SK-N-SH (cell line): Measurements from ENCODE around the gene BCL2A1. TPM values are rescaled to one million over a fixed set of nuclear protein-coding genes. Genes with fewer than 3 reads are reported as not detected.

Experiments
- CTCF ChIA-PET: fragments of 300-600, 350-600 bp; formaldehyde crosslinking; extraction: SDS; loops from one replicate; lab custom pipeline; 2021; lab: Yijun Ruan, JAX
- POLR2A ChIA-PET: fragments of 350-600 bp; sonication (Branson Sonifier 250); formaldehyde crosslinking; extraction: SDS; loops from one replicate; lab custom pipeline; 2020; ENCODE audit warnings: antibody characterized with exemption, inconsistent platforms; lab: Yijun Ruan, JAX
- DNase-seq: peaks from one replicate; pipeline ENCODE4 v3.0.0; 2012
- H2AFZ ChIP-seq: fragments of 200-600 bp; sonication (generic); 2 replicates; pipeline ENCODE4 v1.8.1; 2016; ENCODE audit warnings: antibody characterized with exemption, mild to moderate bottlenecking, low read depth
- H3F3A ChIP-seq: fragments of 200-600 bp; sonication (generic); replicated peaks from 2 replicates; pipeline ENCODE3; 2016; ENCODE audit warnings: antibody characterized with exemption, mild to moderate bottlenecking; ENCODE audit not compliant: insufficient read depth
- H3K27ac ChIP-seq, 2 experiments: fragments of 200-500 bp in 1 of 2; fragments of 200-600 bp in 1 of 2; sonication (Bioruptor generic) in 1 of 2; sonication (generic), shearing (Covaris generic) in 1 of 2; 2 replicates each; pipeline versions ENCODE4 v1.5.1 to v1.6.1; 2014 to 2016; ENCODE audit warnings: low read depth in 2 of 2, inconsistent platforms in 1 of 2, low read length in 1 of 2, mild to moderate bottlenecking in 1 of 2, mixed read lengths in 1 of 2
- H3K27me3 ChIP-seq: fragments of 200-600 bp; sonication (generic), shearing (Covaris generic); 2 replicates; pipeline ENCODE4 v1.6.1; 2016; ENCODE audit warnings: mixed run types; ENCODE audit not compliant: insufficient read depth
- H3K36me3 ChIP-seq, 2 experiments: fragments of 200-500 bp in 1 of 2; fragments of 200-600 bp in 1 of 2; sonication (Bioruptor generic) in 1 of 2; sonication (generic) in 1 of 2; replicated peaks in 1 of 2; 2 replicates each; pipeline versions ENCODE3 to v1.5.1; 2014 to 2016; ENCODE audit warnings: low read length in 1 of 2, mild to moderate bottlenecking in 1 of 2; ENCODE audit not compliant: insufficient read depth in 2 of 2, control insufficient read depth in 1 of 2
- H3K4me1 ChIP-seq, 2 experiments: fragments of 200-500 bp in 1 of 2; fragments of 200-600 bp in 1 of 2; sonication (Bioruptor generic) in 1 of 2; sonication (generic), shearing (Covaris generic) in 1 of 2; 2 replicates each; pipeline versions ENCODE4 v1.5.1 to v1.6.1; 2014 to 2016; ENCODE audit warnings: low read depth in 1 of 2, low read length in 1 of 2, mixed run types in 1 of 2; ENCODE audit not compliant: insufficient read depth in 2 of 2, control insufficient read depth in 1 of 2
- H3K4me2 ChIP-seq: fragments of 200-600 bp; sonication (generic), shearing (Covaris generic); 2 replicates; pipeline ENCODE4 v1.6.1; 2017; ENCODE audit warnings: mixed run types
- H3K4me3 ChIP-seq, 2 experiments: fragments of 200-500 bp in 1 of 2; fragments of 200-600 bp in 1 of 2; sonication (Bioruptor generic) in 1 of 2; sonication (generic), shearing (Covaris generic) in 1 of 2; 2 replicates each; pipeline versions ENCODE4 v1.5.1 to v1.8.1; 2014 to 2016; ENCODE audit warnings: low read depth in 2 of 2, inconsistent platforms in 1 of 2, low read length in 1 of 2, mild to moderate bottlenecking in 1 of 2, mixed read lengths in 1 of 2, moderate library complexity in 1 of 2
- H3K79me2 ChIP-seq: fragments of 200-600 bp; sonication (generic); 2 replicates; pipeline ENCODE4 v1.8.1; 2017; ENCODE audit warnings: mild to moderate bottlenecking; ENCODE audit not compliant: insufficient read depth
- H3K9ac ChIP-seq: fragments of 200-600 bp; sonication (generic); 2 replicates; pipeline ENCODE4 v1.6.1; 2017; ENCODE audit warnings: mixed run types
- H3K9me2 ChIP-seq: fragments of 200-600 bp; sonication (generic); 2 replicates; pipeline ENCODE4 v1.6.1; 2017; ENCODE audit warnings: mixed run types
- H3K9me3 ChIP-seq: fragments of 200-600 bp; sonication (generic); 2 replicates; pipeline ENCODE4 v1.6.1; 2017; ENCODE audit warnings: mixed run types, mild to moderate bottlenecking, moderate library complexity
- H4K20me1 ChIP-seq: fragments of 200-600 bp; sonication (generic); 2 replicates; pipeline ENCODE4 v1.6.1; 2017; ENCODE audit warnings: mild to moderate bottlenecking, mixed run types; ENCODE audit not compliant: insufficient read depth
- CHD2 ChIP-seq: fragments of 150-350 bp; IDR thresholded peaks from 2 replicates; pipeline ENCODE4 v1.6.1; 2018; ENCODE audit warnings: low read length; ENCODE audit not compliant: partially characterized antibody
- EZH2phosphoT487 ChIP-seq: fragments of 200-600 bp; sonication (generic); IDR thresholded peaks from 2 replicates; pipeline ENCODE4 v1.6.1; 2017; ENCODE audit warnings: low read depth, mixed run types, mild to moderate bottlenecking, antibody characterized with exemption, moderate library complexity, borderline replicate concordance
- FOXM1 ChIP-seq: IDR thresholded peaks from 2 replicates; pipeline ENCODE4 v1.4.0; 2012; ENCODE audit warnings: low read depth, mild to moderate bottlenecking
- GABPA ChIP-seq: IDR thresholded peaks from 2 replicates; pipeline ENCODE4 v1.4.0; 2012; ENCODE audit warnings: low read depth, mild to moderate bottlenecking
- GATA2 ChIP-seq: sonication (generic); formaldehyde crosslinking; IDR thresholded peaks from 2 replicates; pipeline ENCODE4 v1.5.0; 2020; ENCODE audit warnings: mild to moderate bottlenecking, missing genetic modification reagents
- JUND ChIP-seq: IDR thresholded peaks from 2 replicates; pipeline ENCODE4 v1.4.0; 2012
- MEF2A ChIP-seq: IDR thresholded peaks from 2 replicates; pipeline ENCODE4 v1.4.0; 2012; ENCODE audit warnings: low read depth, borderline replicate concordance
- NRF1 ChIP-seq: IDR thresholded peaks from 2 replicates; pipeline ENCODE4 v1.6.1; 2012; ENCODE audit warnings: low read depth, mild to moderate bottlenecking, low read length
- RCOR1 ChIP-seq: fragments of 150-350 bp; IDR thresholded peaks from 2 replicates; pipeline ENCODE4 v1.6.1; 2017; ENCODE audit warnings: antibody characterized with exemption, low read length
- SIN3A ChIP-seq: IDR thresholded peaks from 2 replicates; pipeline ENCODE4 v1.6.1; 2012; ENCODE audit warnings: low read depth, mild to moderate bottlenecking, low read length, moderate library complexity, borderline replicate concordance
- ZBTB33 ChIP-seq: IDR thresholded peaks from 2 replicates; pipeline ENCODE4 v1.4.0; 2012; ENCODE audit warnings: low read depth, borderline replicate concordance
- WGBS: methylation state at CpG from one replicate; pipeline ENCODE4 v1.1.6; 2017; ENCODE audit warnings: low lambda C conversion rate; 5-methylcytosine and 5-hydroxymethylcytosine counted together
- polyA plus RNA-seq, 3 experiments: library from polyadenylated mRNA; depleted of rRNA; stranded (reverse); fragments of >200 nt; gene quantifications; 2 replicates each; pipeline ENCODE4 v1.2.3, GENCODE V29; 2012

Gene BCL2A1
- polyA plus RNA-seq, 1 of the 3 experiments (the other 2 are of a cell fraction): 0.08 TPM

GRCh38 chr15:79948761-79949160 lies 22.2 kb downstream of the BCL2A1 start:
- TF ChIP-seq NRF1 (no peak), GATA2 (no peak), JUND (no peak), CHD2 (no peak), EZH2phosphoT487 (no peak), MEF2A (no peak), ZBTB33 (no peak), SIN3A (no peak)
- Histone ChIP-seq H3K36me3 (no peaks in the 10 kb centered on the region), H3K27me3 (no peaks in the 10 kb centered on the region), H2AFZ (no peak overlapping the region), H3F3A (no peaks in the 10 kb centered on the region), H4K20me1 (no peaks in the 10 kb centered on the region), H3K9me3 (no peaks in the 10 kb centered on the region), H3K27ac (no peak overlapping the region), H3K4me1 (no peaks in the 10 kb centered on the region), H3K79me2 (no peaks in the 10 kb centered on the region), H3K9me2 (no peaks in the 10 kb centered on the region), H3K4me3 (no peak overlapping the region), H3K4me2 (no peak overlapping the region), H3K9ac (no peak overlapping the region)
- ChIA-PET POLR2A (interaction anchor here (0.7 kb wide), 1 partner anchor 627 kb away, joined by 3 read pairs; no protein-coding TSS in a partner anchor), CTCF (interaction anchor here (0.8 kb wide), 1 partner anchor 609 kb away, joined by 3 read pairs; no protein-coding TSS in a partner anchor)
- DNase-seq: no peak
- 34% methylated on average over 3 of the region's 3 CpGs for WGBS

- Histone ChIP-seq H3K4me2 (no peak overlapping the region), H3K4me3 (no peak overlapping the region), H2AFZ (no peak overlapping the region), H3K27me3 (no peaks in the 10 kb centered on the region), H3K79me2 (no peaks in the 10 kb centered on the region), H3K9me2 (no peaks in the 10 kb centered on the region), H3K9ac (no peak overlapping the region), H3K4me1 (no peaks in the 10 kb centered on the region), H4K20me1 (no peaks in the 10 kb centered on the region), H3K36me3 (no peaks in the 10 kb centered on the region), H3K27ac (no peak overlapping the region), H3F3A (no peaks in the 10 kb centered on the region), H3K9me3 (no peaks in the 10 kb centered on the region)
- no peak for TF ChIP-seq FOXM1
- TF ChIP-seq RCOR1: no peak
- no peak for TF ChIP-seq CHD2
- TF ChIP-seq ZBTB33: no peak
- TF ChIP-seq GABPA: no peak
- ChIA-PET POLR2A (no interaction called here), CTCF (no interaction called here)
- 76% methylated on average over 10 of the region's 10 CpGs for WGBS
- no peak for DNase-seq
These were observed 22.8 kb downstream of the BCL2A1 start for GRCh38 chr15:79948095-79948695.
